ENCODE results near the gene VPS26C. TPM values are rescaled to one million over a fixed set of nuclear protein-coding genes. Genes with fewer than 3 reads are reported as not detected.

Gene VPS26C
- total and polyA plus RNA-seq, 9 of the 15 experiments (the other 6 are each of a cell fraction or from before 2014, with no cell fraction given) = 32.8 to 48.7 (median 42.1) TPM

- no peak for TF ChIP-seq CHD7 (IDR thresholded peaks at IDR 0.05; ENCODE audit: low read depth, low read length)
- TF ChIP-seq, protein P1, sequence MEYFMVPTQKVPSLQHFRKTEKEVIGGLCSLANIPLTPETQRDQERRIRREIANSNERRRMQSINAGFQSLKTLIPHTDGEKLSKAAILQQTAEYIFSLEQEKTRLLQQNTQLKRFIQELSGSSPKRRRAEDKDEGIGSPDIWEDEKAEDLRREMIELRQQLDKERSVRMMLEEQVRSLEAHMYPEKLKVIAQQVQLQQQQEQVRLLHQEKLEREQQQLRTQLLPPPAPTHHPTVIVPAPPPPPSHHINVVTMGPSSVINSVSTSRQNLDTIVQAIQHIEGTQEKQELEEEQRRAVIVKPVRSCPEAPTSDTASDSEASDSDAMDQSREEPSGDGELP (CRISPR knock-in tag; IDR thresholded peaks at IDR 0.05; ENCODE audit: borderline replicate concordance) = peak; percentile 71; the same call in 1 of the 2 replicates
- no peak for TF ChIP-seq ZNF584 (CRISPR knock-in tag; IDR thresholded peaks at IDR 0.05; ENCODE audit: low read depth)
- TF ChIP-seq NFE2 (IDR thresholded peaks at IDR 0.05; ENCODE audit: low read depth) = 0 out of 2 replicates have a peak, but pooled peaks have one; percentile 6
- no peak for TF ChIP-seq FOXM1 (IDR thresholded peaks at IDR 0.05; ENCODE audit: low read depth)
- TF ChIP-seq FOXM1 (CRISPR knock-in tag; IDR thresholded peaks at IDR 0.05; ENCODE audit: low read depth) = no peak
- TF ChIP-seq CTCF (IDR thresholded peaks at IDR 0.05 in 2 of 3, conservative IDR thresholded peaks at IDR 0.05 in 1 of 3; ENCODE audit: insufficient read depth in 2 of 3, low read depth in 1 of 3, low read length in 3 of 3) = peak; percentile 49 to 60 (median 55); a peak in 5 of 6 replicates
- TF ChIP-seq ZBTB2 (IDR thresholded peaks at IDR 0.05) = no peak
- no peak for TF ChIP-seq POLR2H (tag; IDR thresholded peaks at IDR 0.05; ENCODE audit: low read depth)
- no peak for TF ChIP-seq ZNF668 (CRISPR knock-in tag; IDR thresholded peaks at IDR 0.05)
Observed at GRCh38 chr21:37220981-37221664, 46.0 kb downstream of the VPS26C start (continued).

Data from K562 (cell line).